GM12878 (cell line): ENCODE data around the gene SMCO4.

Source experiments
- BHLHE40 ChIP-seq, 2 experiments: fragments of 450-650 bp in 1 of 2; IDR thresholded peaks; 2 replicates each; pipeline ENCODE4 v1.6.1; 2011 to 2017; ENCODE audit warnings: low read depth in 2 of 2, borderline replicate concordance in 1 of 2, improper control_type of control experiment in 1 of 2, low read length in 1 of 2, mild to moderate bottlenecking in 1 of 2
- EP300 ChIP-seq, 2 experiments: fragments of 150-350 bp in 1 of 2; IDR thresholded peaks; 2 replicates each; pipeline ENCODE4 v1.6.1; 2011 to 2012; ENCODE audit warnings: low read depth in 2 of 2, low read length in 2 of 2, borderline replicate concordance in 1 of 2, improper control_type of control experiment in 1 of 2, inconsistent platforms in 1 of 2; ENCODE audit not compliant: control insufficient read depth in 1 of 2
- ESRRA ChIP-seq: IDR thresholded peaks from 2 replicates; pipeline ENCODE4 v1.6.1; 2012; ENCODE audit warnings: mild to moderate bottlenecking, low read length, improper control_type of control experiment
- JUNB ChIP-seq: IDR thresholded peaks from 2 replicates; pipeline ENCODE4 v1.6.1; 2016; ENCODE audit warnings: antibody characterized with exemption, mild to moderate bottlenecking
- POLR2A ChIP-seq: IDR thresholded peaks from 2 replicates; pipeline ENCODE4 v1.6.1; 2011; ENCODE audit warnings: low read depth, mild to moderate bottlenecking, low read length
- POLR2AphosphoS5 ChIP-seq: IDR thresholded peaks from 2 replicates; pipeline ENCODE4 v1.6.1; 2011; ENCODE audit warnings: mild to moderate bottlenecking, low read length, inconsistent platforms
- RB1 ChIP-seq: fragments of 450-650 bp; formaldehyde crosslinking; IDR thresholded peaks from 2 replicates; pipeline ENCODE4 v1.6.1; 2017; ENCODE audit warnings: mild to moderate bottlenecking, borderline replicate concordance
- SIN3A ChIP-seq: IDR thresholded peaks from 2 replicates; pipeline ENCODE4 v1.6.1; 2012; ENCODE audit warnings: low read depth, low read length, improper control_type of control experiment
- SP1 ChIP-seq: IDR thresholded peaks from one replicate; pipeline ENCODE4 v1.6.1; 2011; ENCODE audit warnings: low read depth, low read length
- ZNF384 ChIP-seq: IDR thresholded peaks from 2 replicates; pipeline ENCODE4 v1.6.1; 2012; ENCODE audit warnings: low read depth, mild to moderate bottlenecking, low read length, improper control_type of control experiment, borderline replicate concordance
- TF ChIP-seq, protein P1 (sequence below), 3 experiments: IDR thresholded peaks in 2 of 3; conservative IDR thresholded peaks in 1 of 3; 2 replicates each; pipeline ENCODE4 v1.5.1; 2011; ENCODE audit warnings: low read depth in 3 of 3, low read length in 3 of 3, mild to moderate bottlenecking in 3 of 3, control low read depth in 2 of 3, moderate library complexity in 2 of 3, inconsistent platforms in 1 of 3, mixed read lengths in 1 of 3; ENCODE audit not compliant: control insufficient read depth in 2 of 3, insufficient read depth in 1 of 3; ENCODE audit errors: extremely low read depth in 1 of 3
- TF ChIP-seq, protein P2 (sequence below): fragments of 450-650 bp; IDR thresholded peaks from 2 replicates; pipeline ENCODE4 v1.6.1; 2017; ENCODE audit warnings: antibody characterized with exemption, mild to moderate bottlenecking, moderate library complexity
- TF ChIP-seq, protein P3 (sequence below): IDR thresholded peaks from 2 replicates; pipeline ENCODE4 v1.6.1; 2012; ENCODE audit warnings: low read depth, low read length, improper control_type of control experiment
- TF ChIP-seq, protein P4 (sequence below): fragments of 450-650 bp; IDR thresholded peaks from 2 replicates; pipeline ENCODE4 v1.6.1; 2016; ENCODE audit warnings: mild to moderate bottlenecking, moderate library complexity, borderline replicate concordance

DNA sequence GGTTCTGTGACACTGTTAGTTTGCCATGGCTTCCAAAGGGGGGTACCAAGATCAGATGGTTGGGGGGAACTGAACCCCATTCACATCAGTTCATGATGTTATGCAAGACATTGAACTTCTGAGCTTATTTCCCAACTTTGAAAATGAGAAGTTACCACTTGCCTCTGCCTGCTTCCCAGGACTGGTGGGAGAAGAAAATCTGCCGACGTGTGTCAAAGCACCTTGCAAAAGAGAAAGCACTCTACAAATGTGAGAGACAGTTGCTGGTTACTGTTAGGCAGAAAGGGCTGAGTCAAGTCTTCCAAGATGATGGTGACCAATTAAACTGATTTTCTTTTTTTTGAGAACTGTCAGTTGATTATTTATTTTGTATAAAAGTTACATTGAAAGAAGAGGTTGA, 45.6 kb downstream of the SMCO4 start:
- no peak for TF ChIP-seq ESRRA
- TF ChIP-seq, protein P1, sequence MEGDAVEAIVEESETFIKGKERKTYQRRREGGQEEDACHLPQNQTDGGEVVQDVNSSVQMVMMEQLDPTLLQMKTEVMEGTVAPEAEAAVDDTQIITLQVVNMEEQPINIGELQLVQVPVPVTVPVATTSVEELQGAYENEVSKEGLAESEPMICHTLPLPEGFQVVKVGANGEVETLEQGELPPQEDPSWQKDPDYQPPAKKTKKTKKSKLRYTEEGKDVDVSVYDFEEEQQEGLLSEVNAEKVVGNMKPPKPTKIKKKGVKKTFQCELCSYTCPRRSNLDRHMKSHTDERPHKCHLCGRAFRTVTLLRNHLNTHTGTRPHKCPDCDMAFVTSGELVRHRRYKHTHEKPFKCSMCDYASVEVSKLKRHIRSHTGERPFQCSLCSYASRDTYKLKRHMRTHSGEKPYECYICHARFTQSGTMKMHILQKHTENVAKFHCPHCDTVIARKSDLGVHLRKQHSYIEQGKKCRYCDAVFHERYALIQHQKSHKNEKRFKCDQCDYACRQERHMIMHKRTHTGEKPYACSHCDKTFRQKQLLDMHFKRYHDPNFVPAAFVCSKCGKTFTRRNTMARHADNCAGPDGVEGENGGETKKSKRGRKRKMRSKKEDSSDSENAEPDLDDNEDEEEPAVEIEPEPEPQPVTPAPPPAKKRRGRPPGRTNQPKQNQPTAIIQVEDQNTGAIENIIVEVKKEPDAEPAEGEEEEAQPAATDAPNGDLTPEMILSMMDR (IDR thresholded peaks at IDR 0.05 in 2 of 3, conservative IDR thresholded peaks at IDR 0.05 in 1 of 3; ENCODE audit: control insufficient read depth in 2 of 3, extremely low read depth in 1 of 3, insufficient read depth in 1 of 3, low read depth in 3 of 3, low read length in 3 of 3): no peak
- TF ChIP-seq RB1: no peak
- no peak for TF ChIP-seq SIN3A
- TF ChIP-seq POLR2AphosphoS5: no peak
- TF ChIP-seq, protein P2, sequence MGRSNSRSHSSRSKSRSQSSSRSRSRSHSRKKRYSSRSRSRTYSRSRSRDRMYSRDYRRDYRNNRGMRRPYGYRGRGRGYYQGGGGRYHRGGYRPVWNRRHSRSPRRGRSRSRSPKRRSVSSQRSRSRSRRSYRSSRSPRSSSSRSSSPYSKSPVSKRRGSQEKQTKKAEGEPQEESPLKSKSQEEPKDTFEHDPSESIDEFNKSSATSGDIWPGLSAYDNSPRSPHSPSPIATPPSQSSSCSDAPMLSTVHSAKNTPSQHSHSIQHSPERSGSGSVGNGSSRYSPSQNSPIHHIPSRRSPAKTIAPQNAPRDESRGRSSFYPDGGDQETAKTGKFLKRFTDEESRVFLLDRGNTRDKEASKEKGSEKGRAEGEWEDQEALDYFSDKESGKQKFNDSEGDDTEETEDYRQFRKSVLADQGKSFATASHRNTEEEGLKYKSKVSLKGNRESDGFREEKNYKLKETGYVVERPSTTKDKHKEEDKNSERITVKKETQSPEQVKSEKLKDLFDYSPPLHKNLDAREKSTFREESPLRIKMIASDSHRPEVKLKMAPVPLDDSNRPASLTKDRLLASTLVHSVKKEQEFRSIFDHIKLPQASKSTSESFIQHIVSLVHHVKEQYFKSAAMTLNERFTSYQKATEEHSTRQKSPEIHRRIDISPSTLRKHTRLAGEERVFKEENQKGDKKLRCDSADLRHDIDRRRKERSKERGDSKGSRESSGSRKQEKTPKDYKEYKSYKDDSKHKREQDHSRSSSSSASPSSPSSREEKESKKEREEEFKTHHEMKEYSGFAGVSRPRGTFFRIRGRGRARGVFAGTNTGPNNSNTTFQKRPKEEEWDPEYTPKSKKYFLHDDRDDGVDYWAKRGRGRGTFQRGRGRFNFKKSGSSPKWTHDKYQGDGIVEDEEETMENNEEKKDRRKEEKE: no peak
- TF ChIP-seq EP300 (IDR thresholded peaks at IDR 0.05; ENCODE audit: borderline replicate concordance in 1 of 2, control insufficient read depth in 1 of 2, low read depth in 2 of 2, low read length in 2 of 2): no peak
- TF ChIP-seq, protein P3, sequence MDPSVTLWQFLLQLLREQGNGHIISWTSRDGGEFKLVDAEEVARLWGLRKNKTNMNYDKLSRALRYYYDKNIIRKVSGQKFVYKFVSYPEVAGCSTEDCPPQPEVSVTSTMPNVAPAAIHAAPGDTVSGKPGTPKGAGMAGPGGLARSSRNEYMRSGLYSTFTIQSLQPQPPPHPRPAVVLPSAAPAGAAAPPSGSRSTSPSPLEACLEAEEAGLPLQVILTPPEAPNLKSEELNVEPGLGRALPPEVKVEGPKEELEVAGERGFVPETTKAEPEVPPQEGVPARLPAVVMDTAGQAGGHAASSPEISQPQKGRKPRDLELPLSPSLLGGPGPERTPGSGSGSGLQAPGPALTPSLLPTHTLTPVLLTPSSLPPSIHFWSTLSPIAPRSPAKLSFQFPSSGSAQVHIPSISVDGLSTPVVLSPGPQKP: no peak
- TF ChIP-seq, protein P4, sequence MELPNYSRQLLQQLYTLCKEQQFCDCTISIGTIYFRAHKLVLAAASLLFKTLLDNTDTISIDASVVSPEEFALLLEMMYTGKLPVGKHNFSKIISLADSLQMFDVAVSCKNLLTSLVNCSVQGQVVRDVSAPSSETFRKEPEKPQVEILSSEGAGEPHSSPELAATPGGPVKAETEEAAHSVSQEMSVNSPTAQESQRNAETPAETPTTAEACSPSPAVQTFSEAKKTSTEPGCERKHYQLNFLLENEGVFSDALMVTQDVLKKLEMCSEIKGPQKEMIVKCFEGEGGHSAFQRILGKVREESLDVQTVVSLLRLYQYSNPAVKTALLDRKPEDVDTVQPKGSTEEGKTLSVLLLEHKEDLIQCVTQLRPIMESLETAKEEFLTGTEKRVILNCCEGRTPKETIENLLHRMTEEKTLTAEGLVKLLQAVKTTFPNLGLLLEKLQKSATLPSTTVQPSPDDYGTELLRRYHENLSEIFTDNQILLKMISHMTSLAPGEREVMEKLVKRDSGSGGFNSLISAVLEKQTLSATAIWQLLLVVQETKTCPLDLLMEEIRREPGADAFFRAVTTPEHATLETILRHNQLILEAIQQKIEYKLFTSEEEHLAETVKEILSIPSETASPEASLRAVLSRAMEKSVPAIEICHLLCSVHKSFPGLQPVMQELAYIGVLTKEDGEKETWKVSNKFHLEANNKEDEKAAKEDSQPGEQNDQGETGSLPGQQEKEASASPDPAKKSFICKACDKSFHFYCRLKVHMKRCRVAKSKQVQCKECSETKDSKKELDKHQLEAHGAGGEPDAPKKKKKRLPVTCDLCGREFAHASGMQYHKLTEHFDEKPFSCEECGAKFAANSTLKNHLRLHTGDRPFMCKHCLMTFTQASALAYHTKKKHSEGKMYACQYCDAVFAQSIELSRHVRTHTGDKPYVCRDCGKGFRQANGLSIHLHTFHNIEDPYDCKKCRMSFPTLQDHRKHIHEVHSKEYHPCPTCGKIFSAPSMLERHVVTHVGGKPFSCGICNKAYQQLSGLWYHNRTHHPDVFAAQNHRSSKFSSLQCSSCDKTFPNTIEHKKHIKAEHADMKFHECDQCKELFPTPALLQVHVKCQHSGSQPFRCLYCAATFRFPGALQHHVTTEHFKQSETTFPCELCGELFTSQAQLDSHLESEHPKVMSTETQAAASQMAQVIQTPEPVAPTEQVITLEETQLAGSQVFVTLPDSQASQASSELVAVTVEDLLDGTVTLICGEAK: no peak
- no peak for TF ChIP-seq JUNB
- no peak for TF ChIP-seq SP1
- TF ChIP-seq BHLHE40 (IDR thresholded peaks at IDR 0.05; ENCODE audit: borderline replicate concordance in 1 of 2, low read depth in 2 of 2, low read length in 1 of 2): no peak
- TF ChIP-seq ZNF384: no peak
- no peak for TF ChIP-seq POLR2A
